Mucosa of descending colon (tissue), 3 donors: ENCODE results near the gene TM9SF1. TPM values are rescaled to one million over a fixed set of nuclear protein-coding genes. Genes with fewer than 3 reads are reported as not detected.

Source experiments
- ATAC-seq: fragments of 200-7000 bp; cut with Tn5 transposase; one replicate; pipeline ENCODE4 v1.9.1; 2020; ENCODE audit warnings: mild to moderate bottlenecking, moderate library complexity
- DNase-seq, 3 donors: peaks; one replicate each; pipeline ENCODE4 v3.0.0-alpha.2; 2020
- H3K36me3 ChIP-seq: fragments of 200-600 bp; one replicate; pipeline ENCODE4 v1.8.0; 2021; ENCODE audit warnings: low read depth, mild to moderate bottlenecking
- H3K4me1 ChIP-seq: fragments of 200-600 bp; one replicate; pipeline ENCODE4 v1.8.0; 2021; ENCODE audit warnings: low read depth, mild to moderate bottlenecking
- H3K4me3 ChIP-seq: fragments of 200-600 bp; one replicate; pipeline ENCODE4 v1.8.0; 2021; ENCODE audit warnings: mild to moderate bottlenecking
- H3K9me3 ChIP-seq: fragments of 200-600 bp; one replicate; pipeline ENCODE4 v1.8.0; 2021; ENCODE audit warnings: mild to moderate bottlenecking
- CTCF ChIP-seq: fragments of 200-600 bp; IDR thresholded peaks from one replicate; pipeline ENCODE4 v1.8.0; 2022; ENCODE audit warnings: antibody characterized with exemption, mild to moderate bottlenecking
- intact Hi-C, 2 donors: fragments of 100-400 bp; cut with DNase I in 1 of 2; cut with micrococcal nuclease in 1 of 2; formaldehyde crosslinking; loops; one replicate each; pipeline versions ENCODE4 v1.11.0 to v1.11.1; 2022; cut with DNase I, micrococcal nuclease
- total RNA-seq, 3 donors: library from RNA; stranded (reverse); fragmentation: NEBNext Ultra II Directional in 2 of 3; extraction: Animal tissue kit (Norgen Biotek cat#: 25700) in 2 of 3; gene quantifications; one replicate each; pipeline versions ENCODE4 v1.2.1 to v1.2.4, GENCODE V29; 2021 to 2023
- donor health status: DM: no; HTN: no; CAD: no; lungs with moderate emphysema.
- donor health status: DM: no; HTN: no; CAD: no.
- donor health status: DM: no; HTN: yes; CAD: no.

TM9SF1 gene
- total RNA-seq, 3 donors from 2014 or later = 41.7 to 49.1 (median 47.1) TPM

GRCh38 chr14:24156840-24157239, 38.4 kb downstream of the TM9SF1 start:
- DNase-seq (no peak), ATAC-seq (no peak)
- Histone ChIP-seq H3K4me1 (peaks cover 10% of the 10 kb centered on the region), H3K9me3 (no peaks in the 10 kb centered on the region), H3K4me3 (no peak overlapping the region), H3K36me3 (peaks cover 3% of the 10 kb centered on the region)
- intact Hi-C loops = no loop called here
- TF ChIP-seq CTCF = no peak

GRCh38 chr14:24155100-24155499, 40.1 kb downstream of the TM9SF1 start:
- H3K4me3 ChIP-seq = no peak overlapping the region
- no peaks in the 10 kb centered on the region for H3K4me1 ChIP-seq
- DNase-seq (no peak), ATAC-seq (no peak)
- peaks cover 3% of the 10 kb centered on the region for H3K36me3 ChIP-seq
- intact Hi-C loops = no loop called here
- no peak for TF ChIP-seq CTCF
- H3K9me3 ChIP-seq = no peaks in the 10 kb centered on the region

GRCh38 chr14:24151404-24152080, 43.7 kb downstream of the TM9SF1 start:
- intact Hi-C loops = no loop called here
- TF ChIP-seq CTCF = no peak
- H3K36me3 ChIP-seq = peaks cover 3% of the 10 kb centered on the region

GRCh38 chr14:24150993-24151392, 44.2 kb downstream of the TM9SF1 start:
- peaks cover 3% of the 10 kb centered on the region for H3K36me3 ChIP-seq
- H3K4me3 ChIP-seq = no peak overlapping the region
- H3K9me3 ChIP-seq = no peaks in the 10 kb centered on the region
- DNase-seq = no peak
- no peak for TF ChIP-seq CTCF
- peaks cover 12% of the 10 kb centered on the region for H3K4me1 ChIP-seq
- intact Hi-C loops = no loop called here
- ATAC-seq = no peak

More at GRCh38 chr14:24151404-24152080, 43.7 kb downstream of the TM9SF1 start:
- Histone ChIP-seq H3K9me3 (no peaks in the 10 kb centered on the region), H3K4me3 (no peak overlapping the region), H3K4me1 (peaks cover 10% of the 10 kb centered on the region)
- ATAC-seq (no peak), DNase-seq (no peak)

GRCh38 chr14:24150567-24150966, 44.7 kb downstream of the TM9SF1 start:
- peaks cover 3% of the 10 kb centered on the region for H3K36me3 ChIP-seq
- ATAC-seq (no peak), DNase-seq (no peak)
- intact Hi-C loops = no loop called here
- TF ChIP-seq CTCF = no peak
- no peaks in the 10 kb centered on the region for H3K9me3 ChIP-seq
- H3K4me3 ChIP-seq = no peak overlapping the region
- peaks cover 16% of the 10 kb centered on the region for H3K4me1 ChIP-seq
